WI38 (cell line): ENCODE results near the gene PELI2.

Experiments used
- H3K4me3 ChIP-seq: 2 replicates; pipeline ENCODE4 v1.5.1; 2011; ENCODE audit warnings: low read depth, mild to moderate bottlenecking, control low read depth, low read length
- CTCF ChIP-seq: IDR thresholded peaks from 2 replicates; pipeline ENCODE4 v1.5.1; 2012; ENCODE audit warnings: low read depth, mild to moderate bottlenecking, control low read depth, low read length

The PELI2 gene

DNA sequence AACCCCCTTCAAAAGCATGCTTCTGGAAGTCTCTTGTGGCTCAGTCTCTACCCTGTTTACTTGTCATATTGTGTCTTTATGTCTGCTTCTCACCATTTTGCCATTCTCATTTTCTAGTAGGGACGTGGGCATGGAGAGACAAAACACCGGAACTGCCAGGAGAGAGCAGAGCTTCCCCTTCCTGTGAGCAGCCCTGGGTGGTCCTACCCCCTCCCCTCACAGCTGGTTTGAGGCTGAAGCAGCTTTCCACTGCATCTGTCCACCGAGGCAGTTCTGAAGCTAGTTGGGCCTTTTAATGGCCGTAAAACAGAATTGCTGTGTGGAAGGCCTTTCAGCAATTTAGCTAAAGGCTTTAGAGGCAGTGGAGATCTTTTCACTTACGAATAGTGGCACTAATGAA lies 77.0 kb downstream of the PELI2 start:
- no peak overlapping the region for H3K4me3 ChIP-seq
- TF ChIP-seq CTCF = no peak

DNA sequence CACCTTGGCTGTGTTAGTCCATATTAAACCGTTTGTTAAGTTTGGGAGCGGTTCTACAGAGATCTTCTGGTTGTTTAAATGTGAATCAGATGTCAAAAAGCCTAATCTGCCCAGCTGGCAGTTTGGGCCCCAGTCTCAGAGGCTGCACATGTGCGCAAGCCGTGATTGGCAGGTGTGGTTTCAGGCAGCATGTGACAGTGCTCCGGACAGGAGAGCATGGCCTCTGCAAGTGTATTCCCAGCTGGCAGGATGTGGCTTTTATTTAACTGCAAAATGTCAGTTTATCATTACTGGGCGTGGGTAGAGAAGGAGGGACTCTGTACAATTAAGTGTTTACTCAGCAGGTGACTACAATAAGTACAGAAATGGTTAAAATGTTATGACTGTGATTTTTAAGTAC lies 77.5 kb downstream of the PELI2 start:
- H3K4me3 ChIP-seq = no peak overlapping the region
- TF ChIP-seq CTCF = no peak

GRCh38 chr14:56196274-56196673 lies 78.1 kb downstream of the PELI2 start:
- no peak overlapping the region for H3K4me3 ChIP-seq
- no peak for TF ChIP-seq CTCF

DNA sequence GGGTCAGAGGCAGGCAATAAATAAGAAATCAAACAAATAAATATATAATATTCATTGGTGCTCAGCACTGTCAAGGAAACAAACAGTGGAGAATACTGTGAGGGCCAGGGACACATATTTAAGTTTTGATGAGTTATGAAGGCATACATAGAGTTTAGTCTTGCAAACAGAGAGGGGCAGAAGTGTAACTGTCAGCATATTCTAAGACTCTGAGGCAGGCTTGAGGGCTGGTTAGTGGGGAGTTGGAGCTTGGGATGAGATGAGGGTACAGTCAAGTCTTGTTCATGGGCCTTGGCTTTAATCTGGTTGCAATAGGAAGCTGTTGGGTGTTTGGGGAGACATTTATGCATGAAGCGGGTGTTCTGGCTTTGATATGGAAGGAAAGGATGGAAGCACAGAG lies 78.9 kb downstream of the PELI2 start:
- TF ChIP-seq CTCF = no peak

DNA sequence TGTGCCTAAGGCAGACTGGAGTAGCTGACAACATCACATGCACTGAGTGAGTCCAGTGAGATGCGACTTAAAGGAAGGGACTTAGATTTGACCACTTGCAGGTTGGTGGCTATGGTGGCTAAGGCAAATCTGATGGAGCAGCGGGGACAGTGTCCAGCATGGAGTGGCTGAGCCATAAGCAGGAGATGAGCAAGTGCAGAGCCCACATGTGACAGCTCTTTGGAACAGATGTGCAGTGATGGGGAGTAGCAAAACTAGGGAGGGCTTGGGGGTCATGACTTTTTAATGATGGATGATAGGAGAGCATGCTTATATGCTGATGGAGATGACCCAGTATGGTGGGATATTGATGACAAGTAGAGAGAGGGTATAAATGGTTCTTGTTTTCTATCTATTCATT lies 80.2 kb downstream of the PELI2 start:
- no peak for TF ChIP-seq CTCF
- H3K4me3 ChIP-seq = no peak overlapping the region

More for the DNA sequence above, 78.9 kb downstream of the PELI2 start:
- no peak overlapping the region for H3K4me3 ChIP-seq

DNA sequence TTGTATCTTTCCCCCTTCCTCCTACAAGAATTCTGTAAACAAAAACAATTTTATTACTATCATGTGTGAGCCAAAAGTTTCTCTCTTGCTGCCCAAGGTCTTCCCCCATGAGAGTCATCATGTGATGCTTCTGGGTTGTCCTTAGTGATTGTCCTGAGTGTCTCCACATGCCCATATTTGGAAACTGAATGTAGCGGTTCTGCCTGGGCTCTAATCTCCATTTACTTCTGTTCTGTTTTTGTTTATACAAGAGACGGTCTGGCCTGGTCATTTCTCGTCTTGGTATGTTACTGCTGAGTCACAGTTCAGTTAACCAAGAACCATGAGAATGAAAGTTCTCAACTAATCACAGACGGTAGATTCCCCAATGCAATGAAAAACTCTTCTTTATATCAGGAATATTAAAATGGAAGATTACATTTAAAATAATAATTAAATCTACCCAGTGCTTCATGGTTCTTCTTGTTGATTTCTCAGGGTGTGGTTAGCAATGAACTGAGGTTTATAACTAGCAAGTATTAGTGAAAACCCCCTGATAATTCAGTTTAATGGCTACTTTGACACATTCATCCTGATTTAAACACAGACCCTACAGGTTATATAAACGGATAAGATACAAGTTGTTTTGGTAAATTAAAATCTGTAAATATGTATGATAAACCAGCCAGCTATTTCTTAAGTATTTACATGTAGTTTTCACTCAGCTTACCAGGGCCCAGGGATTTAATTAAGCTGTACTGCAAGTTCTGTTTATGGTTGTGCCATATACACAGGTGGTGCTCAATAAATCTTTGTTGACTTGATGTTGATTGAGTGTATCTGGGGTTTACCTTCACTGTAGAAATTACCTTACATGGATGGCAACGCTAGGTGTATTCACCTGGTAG lies 81.1 kb downstream of the PELI2 start:
- H3K4me3 ChIP-seq = peak overlapping the region; percentile 36
- no peak for TF ChIP-seq CTCF

DNA sequence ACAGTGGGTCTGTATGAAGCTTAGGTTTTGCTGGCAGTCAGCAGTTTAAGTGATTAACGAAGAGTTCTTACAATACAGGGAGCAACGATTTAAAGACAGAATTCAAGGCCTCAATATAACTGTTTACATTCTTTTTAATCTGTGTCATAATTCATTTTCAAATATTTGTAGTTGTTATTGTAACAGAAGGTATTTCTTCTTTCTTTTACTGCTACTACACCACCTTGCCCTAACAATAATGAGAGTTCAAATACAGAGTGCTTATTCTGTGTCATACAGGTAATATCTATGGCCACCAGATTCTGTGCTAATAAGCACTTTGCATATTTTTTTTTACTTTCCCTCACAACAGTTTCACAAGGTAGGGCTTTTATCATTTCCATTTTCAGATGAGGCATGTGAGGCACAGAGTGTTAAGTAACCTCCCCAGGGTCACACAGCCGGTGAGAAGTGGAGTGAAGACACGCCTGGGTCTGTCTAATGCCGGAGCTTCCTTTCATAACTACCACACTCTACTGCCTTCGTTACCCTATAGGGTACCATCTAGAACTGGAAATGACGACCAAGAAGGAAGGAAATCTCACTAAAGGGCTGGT lies 81.9 kb downstream of the PELI2 start:
- no peak for TF ChIP-seq CTCF

More for the DNA sequence above, 81.9 kb downstream of the PELI2 start:
- H3K4me3 ChIP-seq = peak overlapping the region; percentile 36
